NB4 (cell line): ENCODE data around the gene RCOR3.

Experiments
- DNase-seq: peaks from one replicate; pipeline ENCODE4 v3.0.0; 2010; ENCODE audit warnings: low read depth
- H3K4me3 ChIP-seq: one replicate; pipeline ENCODE4 v1.5.1; 2011; ENCODE audit warnings: mild to moderate bottlenecking, low read depth, low read length, moderate library complexity
- CTCF ChIP-seq: IDR thresholded peaks from one replicate; pipeline ENCODE4 v1.5.1; 2012; ENCODE audit warnings: low read depth, low read length
- MAX ChIP-seq: IDR thresholded peaks from 2 replicates; pipeline ENCODE4 v1.6.1; 2011; ENCODE audit warnings: low read depth, low read length
- MYC ChIP-seq: IDR thresholded peaks from 2 replicates; pipeline ENCODE4 v1.6.1; 2011; ENCODE audit warnings: low read depth, low read length
- POLR2A ChIP-seq: IDR thresholded peaks from 2 replicates; pipeline ENCODE4 v1.6.1; 2011; ENCODE audit warnings: mild to moderate bottlenecking; ENCODE audit not compliant: insufficient read length; ENCODE audit errors: extremely low read depth

Gene RCOR3

GRCh38 chr1:211336161-211336560 is 77.0 kb downstream of the RCOR3 start:
- TF ChIP-seq POLR2A: no peak
- TF ChIP-seq MAX: no peak
- no peak for TF ChIP-seq MYC
- no peak for TF ChIP-seq CTCF
- DNase-seq: no peak
- no peak overlapping the region for H3K4me3 ChIP-seq

GRCh38 chr1:211336775-211337174 is 77.6 kb downstream of the RCOR3 start:
- TF ChIP-seq CTCF: no peak
- TF ChIP-seq MAX: no peak
- TF ChIP-seq POLR2A: no peak
- no peak for TF ChIP-seq MYC
- H3K4me3 ChIP-seq: no peak overlapping the region
- no peak for DNase-seq

GRCh38 chr1:211337430-211338223 is 78.5 kb downstream of the RCOR3 start:
- DNase-seq: no peak
- H3K4me3 ChIP-seq: no peak overlapping the region
- no peak for TF ChIP-seq MYC
- no peak for TF ChIP-seq POLR2A
- TF ChIP-seq CTCF: no peak
- TF ChIP-seq MAX: no peak

- TF ChIP-seq POLR2A (no peak), MYC (no peak), MAX (no peak), CTCF (no peak)
- H3K4me3 ChIP-seq: no peak overlapping the region
- DNase-seq: no peak
Observed at GRCh38 chr1:211338224-211338620, 79.1 kb downstream of the RCOR3 start.

- DNase-seq: no peak
- no peak overlapping the region for H3K4me3 ChIP-seq
- TF ChIP-seq MYC (no peak), POLR2A (no peak), CTCF (no peak), MAX (no peak)
Observed at GRCh38 chr1:211339631-211340041, 80.5 kb downstream of the RCOR3 start.
